Measurements from ENCODE around the gene CRELD2. TPM values are rescaled to one million over a fixed set of nuclear protein-coding genes. Genes with fewer than 3 reads are reported as not detected.

The CRELD2 gene
- polyA plus RNA-seq, 1 donor (not counting 4 experiments of a cell fraction or from before 2014, with no cell fraction given): 33.5 TPM

- H2AFZ ChIP-seq (ENCODE audit: control insufficient read depth, low read length): no peak overlapping the region
- no peak for DNase-seq (ENCODE audit: low read depth, low spot score)
- dilution Hi-C loops (cut with MboI; ENCODE audit: extremely low pct_ligation_motif_present, low sequenced_read_pairs): no loop called here
- H3K4me2 ChIP-seq (ENCODE audit: control insufficient read depth, extremely low read depth, insufficient read depth, low read depth, low read length): no peak overlapping the region
- no peak for FAIRE-seq
- no peak overlapping the region for H3K9ac ChIP-seq (ENCODE audit: control insufficient read depth, extremely low read depth, insufficient read depth, low read length)
- H4K20me1 ChIP-seq (ENCODE audit: control insufficient read depth, extremely low read depth, insufficient read depth, low read length): peaks cover 6% of the 10 kb centered on the region
- H3K4me1 ChIP-seq (ENCODE audit: control insufficient read depth, extremely low read depth, insufficient read depth, low read length): no peaks in the 10 kb centered on the region
- H3K9me3 ChIP-seq (ENCODE audit: control insufficient read depth, low read depth, low read length): no peaks in the 10 kb centered on the region
- peaks cover 17 to 23% of the 10 kb centered on the region in 2 experiments for H3K36me3 ChIP-seq (ENCODE audit: control insufficient read depth in 2 of 2, extremely low read depth in 1 of 2, insufficient read depth in 2 of 2, low read length in 2 of 2)
- H3K27me3 ChIP-seq (ENCODE audit: control insufficient read depth, extremely low read depth, insufficient read depth, low read length): no peaks in the 10 kb centered on the region
- no peak overlapping the region for H3K27ac ChIP-seq (ENCODE audit: control insufficient read depth, insufficient read depth, low read length)
- peaks cover 59% of the 10 kb centered on the region for H3K79me2 ChIP-seq (ENCODE audit: control insufficient read depth, insufficient read depth, low read length)
- TF ChIP-seq, protein P1, sequence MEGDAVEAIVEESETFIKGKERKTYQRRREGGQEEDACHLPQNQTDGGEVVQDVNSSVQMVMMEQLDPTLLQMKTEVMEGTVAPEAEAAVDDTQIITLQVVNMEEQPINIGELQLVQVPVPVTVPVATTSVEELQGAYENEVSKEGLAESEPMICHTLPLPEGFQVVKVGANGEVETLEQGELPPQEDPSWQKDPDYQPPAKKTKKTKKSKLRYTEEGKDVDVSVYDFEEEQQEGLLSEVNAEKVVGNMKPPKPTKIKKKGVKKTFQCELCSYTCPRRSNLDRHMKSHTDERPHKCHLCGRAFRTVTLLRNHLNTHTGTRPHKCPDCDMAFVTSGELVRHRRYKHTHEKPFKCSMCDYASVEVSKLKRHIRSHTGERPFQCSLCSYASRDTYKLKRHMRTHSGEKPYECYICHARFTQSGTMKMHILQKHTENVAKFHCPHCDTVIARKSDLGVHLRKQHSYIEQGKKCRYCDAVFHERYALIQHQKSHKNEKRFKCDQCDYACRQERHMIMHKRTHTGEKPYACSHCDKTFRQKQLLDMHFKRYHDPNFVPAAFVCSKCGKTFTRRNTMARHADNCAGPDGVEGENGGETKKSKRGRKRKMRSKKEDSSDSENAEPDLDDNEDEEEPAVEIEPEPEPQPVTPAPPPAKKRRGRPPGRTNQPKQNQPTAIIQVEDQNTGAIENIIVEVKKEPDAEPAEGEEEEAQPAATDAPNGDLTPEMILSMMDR (optimal IDR thresholded peaks at IDR 0.05 in 1 of 3, IDR thresholded peaks at IDR 0.05 in 1 of 3, conservative IDR thresholded peaks at IDR 0.05 in 1 of 3; ENCODE audit: extremely low read depth in 1 of 3, insufficient read depth in 2 of 3, low read length in 3 of 3): no peak
- no peak for TF ChIP-seq EZH2 (IDR thresholded peaks at IDR 0.05; ENCODE audit: low read length)
- no peak overlapping the region for H3K4me3 ChIP-seq (ENCODE audit: control insufficient read depth in 2 of 3, extremely low read depth in 1 of 3, insufficient read depth in 2 of 3, low read depth in 1 of 3, low read length in 3 of 3)
- no peaks in the 10 kb centered on the region for H3K9me1 ChIP-seq (ENCODE audit: control insufficient read depth, extremely low read depth, insufficient read depth, low read length)
These were observed 33.8 kb upstream of the CRELD2 start for GRCh38 chr22:49884503-49885260.

GRCh38 chr22:49885281-49885680, 33.2 kb upstream of the CRELD2 start:
- peaks cover 53% of the 10 kb centered on the region for H3K79me2 ChIP-seq (ENCODE audit: control insufficient read depth, insufficient read depth, low read length)
- peaks cover 17 to 25% of the 10 kb centered on the region in 2 experiments for H3K36me3 ChIP-seq (ENCODE audit: control insufficient read depth in 2 of 2, extremely low read depth in 1 of 2, insufficient read depth in 2 of 2, low read length in 2 of 2)

More at GRCh38 chr22:49885281-49885680, 33.2 kb upstream of the CRELD2 start:
- DNase-seq (ENCODE audit: low read depth, low spot score) (no peak), FAIRE-seq (no peak)
- Histone ChIP-seq H3K27ac (ENCODE audit: control insufficient read depth, insufficient read depth, low read length) (no peak overlapping the region), H3K27me3 (ENCODE audit: control insufficient read depth, extremely low read depth, insufficient read depth, low read length) (no peaks in the 10 kb centered on the region), H3K4me1 (ENCODE audit: control insufficient read depth, extremely low read depth, insufficient read depth, low read length) (no peaks in the 10 kb centered on the region), H3K9me3 (ENCODE audit: control insufficient read depth, low read depth, low read length) (no peaks in the 10 kb centered on the region), H3K9me1 (ENCODE audit: control insufficient read depth, extremely low read depth, insufficient read depth, low read length) (no peaks in the 10 kb centered on the region), H3K4me2 (ENCODE audit: control insufficient read depth, extremely low read depth, insufficient read depth, low read depth, low read length) (no peak overlapping the region), H2AFZ (ENCODE audit: control insufficient read depth, low read length) (no peak overlapping the region), H3K9ac (ENCODE audit: control insufficient read depth, extremely low read depth, insufficient read depth, low read length) (no peak overlapping the region), H4K20me1 (ENCODE audit: control insufficient read depth, extremely low read depth, insufficient read depth, low read length) (peaks cover 2% of the 10 kb centered on the region), H3K4me3 (ENCODE audit: control insufficient read depth in 2 of 3, extremely low read depth in 1 of 3, insufficient read depth in 2 of 3, low read depth in 1 of 3, low read length in 3 of 3) (no peak overlapping the region)
- dilution Hi-C loops (cut with MboI; ENCODE audit: extremely low pct_ligation_motif_present, low sequenced_read_pairs): no loop called here
- TF ChIP-seq, protein P1 (optimal IDR thresholded peaks at IDR 0.05 in 1 of 3, IDR thresholded peaks at IDR 0.05 in 1 of 3, conservative IDR thresholded peaks at IDR 0.05 in 1 of 3; ENCODE audit: extremely low read depth in 1 of 3, insufficient read depth in 2 of 3, low read length in 3 of 3): no peak
- TF ChIP-seq EZH2 (IDR thresholded peaks at IDR 0.05; ENCODE audit: low read length): no peak
